Vagina (tissue), 2 donors: ENCODE results near the gene RGS9BP.

Experiments
- CTCF ChIP-seq, 3 experiments: fragments of 450-650 bp in 2 of 3; fragments of 200-600 bp in 1 of 3; sonication (generic) in 1 of 3; IDR thresholded peaks; one replicate each; pipeline ENCODE4 v1.5.1; 2017 to 2019; ENCODE audit warnings: antibody characterized with exemption in 3 of 3, mild to moderate bottlenecking in 2 of 3, moderate library complexity in 2 of 3
- POLR2A ChIP-seq, 2 donors: fragments of 450-650 bp; IDR thresholded peaks; one replicate each; pipeline ENCODE4 v1.6.1; 2017; ENCODE audit warnings: antibody characterized with exemption in 2 of 2, mild to moderate bottlenecking in 2 of 2, moderate library complexity in 2 of 2

GRCh38 chr19:32686847-32687475 is 11.3 kb downstream of the RGS9BP start:
- no peak for TF ChIP-seq CTCF (IDR thresholded peaks at IDR 0.05)
- TF ChIP-seq POLR2A (IDR thresholded peaks at IDR 0.05) = no peak
